Stimulated activated CD4-positive, alpha-beta T cell treated with anti-CD3 and anti-CD28 coated beads, TNF-alpha, amount 100 ng/mL, for 24 hours (primary cell): Measurements from ENCODE around the gene VPS37B.
"Not testable (repeated sequence)": the region's sequence is repeated elsewhere in the genome, so short reads cannot be mapped to it uniquely, and the experiment has no call there.

Experiments
- DNase-seq, 3 experiments: peaks; one replicate each; pipeline ENCODE4 v3.0.0-alpha.2; 2020; ENCODE audit warnings: low read depth in 3 of 3

VPS37B gene

GRCh38 chr12:122895704-122896636, at the start of gene VPS37B:
TSS of gene VPS37B (minus strand) at chr12:122896124. CDS start at chr12:122896062, 62 bp downstream.
- DNase-seq = peak; percentile 74 to 77 (median 76)

- DNase-seq = no peak
These were observed 49.0 kb upstream of the VPS37B start for GRCh38 chr12:122944605-122945592.

- DNase-seq = no peak
These were observed 47.3 kb upstream of the VPS37B start for GRCh38 chr12:122943196-122943595.

- no peak for DNase-seq
These were observed 46.7 kb upstream of the VPS37B start for GRCh38 chr12:122942637-122943036.

- DNase-seq = not testable (repeated sequence)
These were observed 45.4 kb upstream of the VPS37B start for GRCh38 chr12:122941351-122941750.

GRCh38 chr12:122939125-122939524, 43.2 kb upstream of the VPS37B start:
- DNase-seq = no peak

GRCh38 chr12:122937622-122938091, 41.7 kb upstream of the VPS37B start:
- DNase-seq = no peak

- no peak for DNase-seq
These were observed 39.4 kb upstream of the VPS37B start for GRCh38 chr12:122935318-122935717.

- no peak for DNase-seq
These were observed 38.8 kb upstream of the VPS37B start for GRCh38 chr12:122934722-122935121.

GRCh38 chr12:122932207-122932606, 36.3 kb upstream of the VPS37B start:
- DNase-seq = no peak

GRCh38 chr12:122929812-122930211, 33.9 kb upstream of the VPS37B start:
- no peak for DNase-seq

GRCh38 chr12:122929148-122929538, 33.2 kb upstream of the VPS37B start:
- DNase-seq = no peak

- DNase-seq = no peak
These were observed 32.7 kb upstream of the VPS37B start for GRCh38 chr12:122928404-122929147.

GRCh38 chr12:122927756-122928403, 32.0 kb upstream of the VPS37B start:
- no peak for DNase-seq

- no peak for DNase-seq
These were observed 26.0 kb upstream of the VPS37B start for GRCh38 chr12:122921917-122922316.

GRCh38 chr12:122920687-122921086, 24.8 kb upstream of the VPS37B start:
- DNase-seq = no peak

- no peak for DNase-seq
These were observed 22.9 kb upstream of the VPS37B start for GRCh38 chr12:122918827-122919226.

GRCh38 chr12:122917507-122918121, 21.7 kb upstream of the VPS37B start:
- no peak for DNase-seq

- DNase-seq = no peak
These were observed 13.7 kb upstream of the VPS37B start for GRCh38 chr12:122909442-122910288.
